ENCODE results near the gene PLEKHA7.

Gene PLEKHA7

GRCh38 chr11:16785520-16786128, 228.6 kb downstream of the PLEKHA7 start:
- DNase-seq: peak; percentile 40 to 78 (median 75)

- DNase-seq: no peak
These were observed 229.5 kb downstream of the PLEKHA7 start for GRCh38 chr11:16784666-16785065.

GRCh38 chr11:16784097-16784496, 230.1 kb downstream of the PLEKHA7 start:
- DNase-seq: no peak

- DNase-seq: no peak
These were observed 230.9 kb downstream of the PLEKHA7 start for GRCh38 chr11:16783321-16783801.

GRCh38 chr11:16781936-16782919, 232.0 kb downstream of the PLEKHA7 start:
- DNase-seq: no peak

- DNase-seq: no peak
These were observed 233.3 kb downstream of the PLEKHA7 start for GRCh38 chr11:16780698-16781550.

- no peak for DNase-seq
These were observed 234.1 kb downstream of the PLEKHA7 start for GRCh38 chr11:16780146-16780545.

GRCh38 chr11:16779436-16779835, 234.8 kb downstream of the PLEKHA7 start:
- peak in 1 of 3 experiments; percentile 72 for DNase-seq

- DNase-seq: no peak
These were observed 235.3 kb downstream of the PLEKHA7 start for GRCh38 chr11:16778876-16779275.

GRCh38 chr11:16778286-16778685, 235.9 kb downstream of the PLEKHA7 start:
- peak in 1 of 3 experiments; percentile 53 for DNase-seq

- no peak for DNase-seq
These were observed 236.6 kb downstream of the PLEKHA7 start for GRCh38 chr11:16777613-16777975.

- DNase-seq: peak in 1 of 3 experiments; percentile 68
These were observed 237.3 kb downstream of the PLEKHA7 start for GRCh38 chr11:16776711-16777612.

- DNase-seq: peak in 1 of 3 experiments; percentile 15
These were observed 238.5 kb downstream of the PLEKHA7 start for GRCh38 chr11:16775614-16776283.

GRCh38 chr11:16774936-16775613, 239.1 kb downstream of the PLEKHA7 start:
- DNase-seq: no peak

- no peak for DNase-seq
These were observed 240.0 kb downstream of the PLEKHA7 start for GRCh38 chr11:16773981-16774935.

GRCh38 chr11:16772141-16772512, 242.1 kb downstream of the PLEKHA7 start:
- DNase-seq: no peak

- no peak for DNase-seq
These were observed 242.7 kb downstream of the PLEKHA7 start for GRCh38 chr11:16771350-16772140.

GRCh38 chr11:16770016-16770415, 244.2 kb downstream of the PLEKHA7 start:
- no peak for DNase-seq

GRCh38 chr11:16769386-16769785, 244.8 kb downstream of the PLEKHA7 start:
- DNase-seq: no peak
